Activated naive CD8-positive, alpha-beta T cell treated with anti-CD3 and anti-CD28 coated beads, Interleukin-2, amount 50 U/mL, for 24 hours (primary cell): ENCODE measurements around the gene FAM171A2.
"Not testable (repeated sequence)": the region's sequence is repeated elsewhere in the genome, so short reads cannot be mapped to it uniquely, and the experiment has no call there.

Experiments used
- ATAC-seq: fragments of 150-1000 bp; cut with Tn5 transposase; one replicate; pipeline ENCODE4 v1.10.0; 2021
- DNase-seq: peaks from one replicate; pipeline ENCODE4 v3.0.0; 2021
- H3K27ac Mint-ChIP-seq: one replicate; pipeline ENCODE4 v1.8.0; 2021; ENCODE audit warnings: mild to moderate bottlenecking, mixed read lengths
- H3K27me3 Mint-ChIP-seq: one replicate; pipeline ENCODE4 v1.8.0; 2021; ENCODE audit warnings: mixed read lengths
- H3K36me3 Mint-ChIP-seq: one replicate; pipeline ENCODE4 v1.8.0; 2021; ENCODE audit warnings: low read depth, mixed read lengths
- H3K4me1 Mint-ChIP-seq: one replicate; pipeline ENCODE4 v1.8.0; 2021; ENCODE audit warnings: mixed read lengths
- H3K4me3 Mint-ChIP-seq: one replicate; pipeline ENCODE4 v1.8.0; 2021; ENCODE audit warnings: mild to moderate bottlenecking, moderate library complexity, mixed read lengths
- H3K9me3 Mint-ChIP-seq: one replicate; pipeline ENCODE4 v1.8.0; 2021; ENCODE audit warnings: mixed read lengths

Gene FAM171A2

DNA sequence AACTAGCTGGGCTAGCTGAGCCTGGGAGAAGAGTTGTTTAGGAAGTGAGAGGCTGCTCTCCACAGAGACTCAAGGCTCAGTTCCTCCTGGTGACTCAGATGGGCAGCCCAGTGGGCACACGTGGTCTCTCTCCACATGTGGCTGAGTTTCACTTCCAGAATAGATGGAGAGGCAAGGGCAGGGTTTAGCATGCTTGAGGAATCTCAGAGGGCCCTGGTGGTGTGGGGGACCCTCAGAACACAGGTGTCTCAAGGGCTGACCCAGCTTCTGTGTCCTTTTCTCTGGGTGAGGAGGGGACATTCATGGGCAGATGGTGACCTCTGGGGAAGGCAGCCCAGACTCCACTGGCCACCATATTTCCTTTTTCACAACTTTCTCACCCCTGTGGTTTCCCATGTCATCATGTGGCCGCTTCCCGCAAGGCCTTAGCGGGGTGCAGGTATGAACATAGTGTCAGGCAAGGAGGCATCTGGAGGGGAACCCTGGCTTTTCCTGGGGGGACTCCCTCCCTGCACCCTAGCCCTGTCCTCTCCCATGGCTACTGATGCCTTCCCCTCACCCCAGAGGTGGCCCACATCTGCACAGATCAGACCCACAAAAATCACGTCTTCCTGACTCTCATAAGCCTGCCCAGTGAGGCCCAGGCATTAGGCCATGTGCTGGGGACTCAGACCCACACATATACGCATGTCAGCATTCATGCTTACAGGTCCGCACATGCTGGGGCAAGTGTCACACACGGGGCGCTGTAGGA, 15.2 kb downstream of the FAM171A2 start:
- peak; percentile 8 for ATAC-seq
- H3K9me3 Mint-ChIP-seq: no peaks in the 10 kb centered on the region
- no peak overlapping the region for H3K4me3 Mint-ChIP-seq
- H3K27ac Mint-ChIP-seq: peak overlapping the region; percentile 23
- H3K4me1 Mint-ChIP-seq: peaks cover 20% of the 10 kb centered on the region
- no peaks in the 10 kb centered on the region for H3K36me3 Mint-ChIP-seq
- peaks cover 6% of the 10 kb centered on the region for H3K27me3 Mint-ChIP-seq
- DNase-seq: peak; percentile 29

DNA sequence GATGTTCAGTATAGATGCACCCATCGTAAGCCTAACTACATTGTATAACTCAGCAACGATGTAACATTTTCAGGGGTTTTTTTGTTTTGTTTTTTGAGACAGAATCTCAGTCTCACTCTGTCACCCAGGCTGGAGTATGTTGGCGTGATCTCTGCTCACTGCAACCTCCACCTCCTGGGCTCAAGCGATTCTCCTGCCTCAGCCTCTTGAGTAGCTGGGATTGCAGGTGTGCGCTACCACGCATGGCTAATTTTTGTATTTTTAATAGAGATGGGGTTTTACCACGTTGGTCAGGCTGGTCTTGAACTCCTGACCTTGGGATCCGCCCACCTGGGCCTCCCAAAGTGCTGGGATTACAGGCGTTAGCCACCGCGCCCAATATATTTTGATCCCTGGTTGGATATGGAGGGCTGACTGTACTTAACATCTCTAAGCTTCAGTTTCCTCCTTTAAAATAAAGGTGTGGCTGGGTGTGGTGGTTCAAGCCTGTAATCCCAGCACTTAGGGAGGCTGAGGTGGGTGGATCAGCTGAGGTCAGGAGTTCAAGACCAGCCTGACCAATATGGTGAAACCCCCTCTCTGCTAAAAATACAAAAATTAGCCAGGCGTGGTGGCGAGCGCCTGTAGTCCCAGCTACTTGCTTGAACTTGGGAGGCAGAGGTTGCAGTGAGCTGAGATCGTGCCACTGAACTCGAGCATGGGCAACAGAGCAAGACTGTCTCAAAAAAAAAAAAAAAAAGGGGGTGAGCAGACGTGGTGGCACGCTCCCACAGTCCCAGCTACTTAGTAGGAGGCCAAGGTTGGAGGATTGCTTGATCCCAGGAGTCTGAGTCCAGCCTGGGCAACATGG, 16.2 kb downstream of the FAM171A2 start:
- ATAC-seq, H3K9me3 Mint-ChIP-seq, H3K36me3 Mint-ChIP-seq, DNase-seq, H3K27ac Mint-ChIP-seq, H3K4me3 Mint-ChIP-seq: not testable (repeated sequence)
- Mint-ChIP-seq H3K4me1 (peaks cover 20% of the 10 kb centered on the region), H3K27me3 (peaks cover 11% of the 10 kb centered on the region)

DNA sequence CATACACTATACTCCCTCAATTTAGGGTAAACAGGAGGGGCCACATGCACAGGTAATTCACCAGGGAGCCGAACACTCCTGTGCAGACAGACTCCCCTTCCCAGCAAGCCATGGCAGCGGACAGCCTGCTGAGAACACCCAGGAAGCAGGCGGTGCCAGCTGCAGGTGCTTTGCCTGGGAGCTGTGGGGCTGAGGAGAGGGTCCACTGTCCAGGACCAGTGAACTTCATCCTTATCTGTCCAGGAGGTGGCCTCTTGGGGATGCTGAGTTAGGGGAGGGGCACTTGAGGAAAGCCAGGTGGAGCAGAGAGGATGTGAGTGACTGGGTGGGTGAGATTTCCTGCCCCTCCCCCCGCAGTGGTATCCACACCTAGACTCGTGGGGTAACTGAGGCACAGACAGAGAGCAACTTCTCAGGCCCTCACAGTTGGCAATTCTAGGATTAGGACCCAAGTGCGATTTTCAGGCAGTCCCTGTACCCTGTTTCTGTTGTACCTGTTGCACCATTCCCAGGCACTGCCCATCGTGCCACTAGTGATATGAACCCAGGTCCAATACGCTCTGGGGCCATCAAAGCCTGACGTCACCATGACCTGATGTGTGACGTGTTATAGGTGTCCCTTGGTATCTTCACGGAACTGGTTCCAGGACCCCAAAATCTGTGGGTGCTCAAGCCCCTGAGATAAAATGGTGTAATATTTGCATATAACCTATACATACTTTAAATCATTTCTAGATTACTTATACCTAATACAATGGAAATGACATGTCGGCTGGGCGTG, 17.4 kb downstream of the FAM171A2 start:
- DNase-seq: no peak
- Mint-ChIP-seq H3K36me3 (no peaks in the 10 kb centered on the region), H3K4me1 (peaks cover 20% of the 10 kb centered on the region), H3K9me3 (no peaks in the 10 kb centered on the region), H3K4me3 (peak overlapping the region; percentile 88), H3K27ac (peak overlapping the region; percentile 94), H3K27me3 (peaks cover 11% of the 10 kb centered on the region)
- no peak for ATAC-seq

DNA sequence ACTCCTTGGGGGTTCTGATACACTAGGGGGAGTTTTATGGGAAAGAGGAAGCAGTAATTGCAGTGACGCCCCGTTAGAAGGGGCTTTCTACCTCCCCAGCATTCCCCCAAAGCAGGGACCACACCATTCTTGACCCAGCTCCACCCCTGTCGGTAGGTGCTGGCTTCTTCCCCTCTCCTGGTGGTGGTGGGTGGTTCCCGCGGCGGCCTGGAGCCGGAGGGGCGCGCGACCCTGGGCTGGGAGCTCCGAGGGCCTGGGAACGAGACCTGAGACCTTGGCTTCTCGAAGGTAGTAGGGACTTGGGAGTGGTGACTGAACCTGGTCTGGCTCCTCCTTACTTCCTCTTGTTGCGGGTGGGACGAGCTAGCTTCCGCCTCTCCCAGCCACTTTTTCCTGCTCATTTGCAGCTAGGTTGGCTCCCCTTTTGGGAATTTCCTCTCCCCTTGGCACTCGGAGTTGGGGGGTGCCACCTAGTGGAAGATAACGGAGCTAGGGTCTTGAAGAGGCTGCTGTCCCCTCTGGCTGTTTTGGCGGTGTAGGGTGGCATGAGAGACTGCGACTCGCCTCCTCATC, 18.1 kb downstream of the FAM171A2 start:
- Mint-ChIP-seq H3K27me3 (peaks cover 11% of the 10 kb centered on the region), H3K4me3 (peak overlapping the region; percentile 88), H3K4me1 (peaks cover 18% of the 10 kb centered on the region), H3K9me3 (no peaks in the 10 kb centered on the region), H3K27ac (peak overlapping the region; percentile 94), H3K36me3 (no peaks in the 10 kb centered on the region)
- ATAC-seq: peak; percentile 17
- DNase-seq: peak; percentile 64

DNA sequence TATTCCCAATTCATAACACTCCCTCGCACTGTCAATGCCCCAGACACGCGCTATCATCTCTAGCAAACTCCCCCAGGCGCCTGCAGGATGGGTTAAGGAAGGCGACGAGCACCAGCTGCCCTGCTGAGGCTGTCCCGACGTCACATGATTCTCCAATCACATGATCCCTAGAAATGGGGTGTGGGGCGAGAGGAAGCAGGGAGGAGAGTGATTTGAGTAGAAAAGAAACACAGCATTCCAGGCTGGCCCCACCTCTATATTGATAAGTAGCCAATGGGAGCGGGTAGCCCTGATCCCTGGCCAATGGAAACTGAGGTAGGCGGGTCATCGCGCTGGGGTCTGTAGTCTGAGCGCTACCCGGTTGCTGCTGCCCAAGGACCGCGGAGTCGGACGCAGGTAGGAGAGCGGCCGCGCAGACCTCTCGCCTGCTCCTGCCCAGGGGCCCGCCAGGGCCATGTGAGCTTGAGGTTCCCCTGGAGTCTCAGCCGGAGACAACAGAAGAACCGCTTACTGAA, 18.7 kb downstream of the FAM171A2 start, which contains the start of gene GRN:
Gene GRN (plus strand): TSS at position 364 of the 515 bp plus-strand sequence. CDS start 3,863 bp downstream, outside the sequence.
- DNase-seq: peak; percentile 83
- ATAC-seq: peak; percentile 97
- Mint-ChIP-seq H3K4me1 (peaks cover 18% of the 10 kb centered on the region), H3K36me3 (no peaks in the 10 kb centered on the region), H3K27me3 (peaks cover 11% of the 10 kb centered on the region), H3K9me3 (no peaks in the 10 kb centered on the region), H3K27ac (peak within 1 kb of the TSS; percentile 94), H3K4me3 (peak within 1 kb of the TSS; percentile 88)

DNA sequence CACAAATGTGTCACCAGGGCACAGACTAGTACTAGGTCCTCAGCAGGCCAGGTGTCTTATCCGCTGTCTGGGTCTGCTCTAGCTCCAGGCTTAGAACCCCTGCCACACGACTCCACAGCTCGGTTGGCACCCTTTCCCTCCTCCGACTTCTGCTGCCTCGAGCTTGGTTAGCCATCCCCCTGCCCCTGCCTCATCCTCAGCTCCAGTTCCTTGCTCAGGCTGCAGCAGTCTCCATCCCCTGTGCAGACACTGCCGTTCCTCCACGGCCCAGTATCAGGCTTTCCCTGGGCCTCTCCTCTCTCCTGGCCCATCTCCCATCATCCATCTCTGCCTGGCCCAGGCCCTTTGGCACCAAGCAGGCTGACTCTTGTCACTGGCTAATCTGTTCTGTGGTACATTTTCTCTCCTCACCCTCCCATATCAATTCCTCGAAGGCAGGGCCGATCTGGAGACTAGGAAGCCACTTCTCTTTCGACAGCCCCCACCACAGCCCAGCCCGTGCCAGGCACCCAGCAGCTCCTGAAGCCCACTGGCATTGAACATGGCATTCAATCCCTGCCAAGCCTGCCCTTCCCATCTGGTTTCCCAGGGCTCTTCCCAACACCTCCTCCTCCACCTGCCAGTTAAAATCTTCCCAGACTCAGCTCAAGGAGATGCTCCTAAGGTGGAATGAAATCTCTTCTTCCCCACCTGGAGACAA, 20.0 kb downstream of the FAM171A2 start:
- ATAC-seq (no peak), DNase-seq (no peak)
- no peak overlapping the region for H3K27ac Mint-ChIP-seq
- H3K27me3 Mint-ChIP-seq: peaks cover 11% of the 10 kb centered on the region
- H3K9me3 Mint-ChIP-seq: no peaks in the 10 kb centered on the region
- no peaks in the 10 kb centered on the region for H3K36me3 Mint-ChIP-seq
- H3K4me3 Mint-ChIP-seq: no peak overlapping the region
- H3K4me1 Mint-ChIP-seq: peaks cover 18% of the 10 kb centered on the region

DNA sequence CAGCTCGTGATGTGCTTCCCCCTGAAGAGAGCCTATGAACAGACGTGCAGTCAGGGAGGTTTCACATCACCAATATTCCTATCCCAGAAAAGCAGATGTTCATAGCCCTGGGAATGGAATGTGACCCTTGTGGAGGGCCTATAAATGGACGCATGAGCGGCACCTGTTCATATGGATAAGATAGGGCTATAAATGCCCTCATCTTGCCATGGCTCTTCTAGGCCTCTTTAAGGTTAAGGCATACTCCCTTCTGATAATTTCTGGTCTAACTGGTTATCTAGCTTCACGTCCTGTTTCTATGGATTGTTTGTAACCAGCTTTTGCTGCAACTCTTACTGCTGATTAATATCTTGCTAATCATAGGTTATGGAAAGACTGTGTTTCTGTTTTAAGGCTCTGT, 23.1 kb downstream of the FAM171A2 start:
- not testable (repeated sequence) for H3K27ac Mint-ChIP-seq, H3K36me3 Mint-ChIP-seq, DNase-seq, H3K4me3 Mint-ChIP-seq, ATAC-seq, H3K9me3 Mint-ChIP-seq
- peaks cover 12% of the 10 kb centered on the region for H3K4me1 Mint-ChIP-seq
- peaks cover 11% of the 10 kb centered on the region for H3K27me3 Mint-ChIP-seq

DNA sequence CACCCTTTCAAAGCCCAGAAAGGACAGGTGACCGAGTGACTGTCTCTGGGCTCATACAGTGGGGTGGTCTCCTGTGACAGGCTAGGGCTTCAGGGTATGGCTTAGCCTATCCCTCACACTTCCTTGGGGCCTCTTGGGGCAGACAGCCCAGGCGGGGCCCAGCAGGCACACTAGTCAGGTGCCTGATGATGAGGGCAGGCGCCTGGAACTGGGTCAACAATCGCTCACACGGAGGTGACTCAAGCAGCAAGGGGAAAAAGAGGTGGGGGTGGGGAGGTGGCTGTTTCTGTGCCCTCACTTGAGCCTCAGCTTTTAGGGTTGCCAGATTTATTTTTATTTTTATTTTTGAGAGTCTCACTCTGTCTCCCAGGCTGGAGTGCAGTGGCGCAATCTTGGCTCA, 25.0 kb downstream of the FAM171A2 start:
- Mint-ChIP-seq H3K4me3 (no peak overlapping the region), H3K9me3 (no peaks in the 10 kb centered on the region), H3K27me3 (peaks cover 8% of the 10 kb centered on the region), H3K36me3 (no peaks in the 10 kb centered on the region), H3K27ac (no peak overlapping the region), H3K4me1 (peaks cover 3% of the 10 kb centered on the region)
- ATAC-seq (peak; percentile 80), DNase-seq (no peak)

DNA sequence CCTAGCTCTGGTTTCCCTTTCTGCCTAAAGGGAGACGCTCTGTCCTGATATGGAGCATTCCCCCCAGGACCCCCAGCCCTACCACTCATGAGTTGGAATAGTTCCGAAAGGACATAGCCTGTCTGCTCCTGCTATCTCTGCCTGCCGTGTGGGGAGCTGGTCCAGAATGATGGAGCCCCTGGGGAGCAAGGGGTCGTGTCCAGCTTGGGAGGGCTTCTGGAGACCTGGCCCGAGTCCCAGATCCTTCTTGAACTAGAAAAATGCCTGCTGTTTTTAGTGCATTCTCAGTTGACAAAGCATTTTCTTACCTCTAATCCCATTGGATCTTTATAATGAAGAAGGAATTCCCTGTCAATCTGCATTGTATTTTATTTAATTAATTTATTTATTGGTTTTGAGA, 27.7 kb downstream of the FAM171A2 start:
- no peaks in the 10 kb centered on the region for H3K9me3 Mint-ChIP-seq
- no peak for DNase-seq
- H3K36me3 Mint-ChIP-seq: no peaks in the 10 kb centered on the region
- no peak overlapping the region for H3K4me3 Mint-ChIP-seq
- H3K27ac Mint-ChIP-seq: no peak overlapping the region
- ATAC-seq: no peak
- H3K27me3 Mint-ChIP-seq: no peaks in the 10 kb centered on the region
- peaks cover 11% of the 10 kb centered on the region for H3K4me1 Mint-ChIP-seq

DNA sequence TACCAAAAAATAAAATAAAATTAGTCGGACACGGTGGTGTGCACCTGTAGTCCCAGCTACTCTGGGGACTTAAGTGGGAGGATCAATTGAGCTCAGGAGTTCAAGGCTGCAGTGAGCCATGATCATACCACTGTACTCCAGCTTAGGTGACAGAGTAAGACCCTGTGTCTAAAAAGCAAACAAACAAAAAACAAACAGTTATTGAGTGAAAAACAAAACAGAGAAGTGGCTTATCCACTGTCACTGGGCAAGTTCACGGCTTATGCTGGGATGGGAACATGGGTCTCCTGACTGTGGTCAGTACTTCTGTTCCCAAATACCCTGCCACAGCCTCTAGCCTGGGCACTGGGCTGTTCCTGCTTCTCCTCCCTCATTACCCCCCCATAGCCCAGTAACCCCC, 28.1 kb downstream of the FAM171A2 start:
- Mint-ChIP-seq H3K9me3 (no peaks in the 10 kb centered on the region), H3K4me1 (peaks cover 11% of the 10 kb centered on the region), H3K36me3 (no peaks in the 10 kb centered on the region), H3K4me3 (no peak overlapping the region), H3K27me3 (no peaks in the 10 kb centered on the region), H3K27ac (no peak overlapping the region)
- DNase-seq: no peak
- ATAC-seq: no peak

DNA sequence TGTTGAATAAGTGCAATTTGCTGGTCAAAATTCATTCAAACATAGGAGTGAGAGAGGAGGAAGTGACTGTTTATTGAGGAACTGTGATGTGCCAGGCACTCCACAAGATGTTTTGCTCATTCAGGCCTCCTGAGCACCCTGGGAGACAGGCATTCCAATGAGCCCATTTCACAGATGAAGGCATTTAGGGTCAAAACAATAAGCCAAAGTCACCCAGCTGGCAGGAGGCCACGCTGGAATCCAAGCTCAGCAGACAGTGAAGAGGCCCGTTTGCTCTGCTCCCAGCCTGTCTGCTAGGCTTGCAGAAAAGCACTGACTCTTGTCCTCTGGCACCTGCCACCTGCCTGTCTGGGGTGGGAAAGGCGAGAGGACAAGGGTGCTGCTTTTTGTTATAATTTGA, 28.9 kb downstream of the FAM171A2 start:
- no peaks in the 10 kb centered on the region for H3K27me3 Mint-ChIP-seq
- no peaks in the 10 kb centered on the region for H3K9me3 Mint-ChIP-seq
- H3K27ac Mint-ChIP-seq: no peak overlapping the region
- no peak overlapping the region for H3K4me3 Mint-ChIP-seq
- ATAC-seq (no peak), DNase-seq (no peak)
- no peaks in the 10 kb centered on the region for H3K36me3 Mint-ChIP-seq
- H3K4me1 Mint-ChIP-seq: peaks cover 11% of the 10 kb centered on the region

DNA sequence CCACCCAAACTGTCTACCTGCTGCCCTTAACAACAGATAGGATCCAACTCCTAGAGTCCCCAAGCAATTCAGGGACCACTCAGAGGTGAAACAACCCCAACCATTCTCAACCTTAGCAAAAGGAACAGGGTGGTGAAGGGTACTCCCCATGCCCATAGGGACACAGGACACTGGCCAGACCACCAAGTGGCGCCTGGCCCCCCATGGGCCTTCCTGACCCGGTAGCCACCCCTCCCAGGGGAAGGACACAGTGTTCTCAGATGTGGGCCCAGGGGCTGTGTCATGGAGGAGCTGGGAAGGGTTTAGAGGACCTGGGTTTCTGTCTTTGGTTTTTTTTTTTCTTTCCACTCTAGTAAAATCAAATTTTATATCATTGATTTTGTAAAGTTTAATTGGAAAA, 29.3 kb downstream of the FAM171A2 start:
- DNase-seq (no peak), ATAC-seq (no peak)
- Mint-ChIP-seq H3K9me3 (no peaks in the 10 kb centered on the region), H3K36me3 (no peaks in the 10 kb centered on the region), H3K4me3 (no peak overlapping the region), H3K27me3 (no peaks in the 10 kb centered on the region), H3K4me1 (peaks cover 11% of the 10 kb centered on the region), H3K27ac (no peak overlapping the region)

DNA sequence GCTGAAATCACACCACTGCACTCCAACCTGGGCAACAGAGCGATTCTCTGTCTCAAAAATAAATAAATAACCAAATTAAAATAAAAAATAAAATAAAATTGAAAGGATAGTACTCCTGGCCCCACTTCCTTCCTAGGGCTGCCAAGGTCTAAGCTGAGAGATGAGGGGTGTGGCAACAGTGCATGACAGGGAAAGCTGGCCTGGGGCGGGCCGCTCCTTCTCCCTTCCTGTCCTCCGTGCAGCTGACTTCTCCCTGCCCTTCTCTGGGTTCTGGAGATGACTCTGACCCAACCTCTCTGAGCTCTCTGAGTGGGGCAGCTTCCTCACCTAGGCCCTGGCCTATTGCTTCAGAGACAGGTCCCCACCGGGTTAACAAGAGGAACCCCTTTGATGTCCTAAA, 30.3 kb downstream of the FAM171A2 start:
- no peaks in the 10 kb centered on the region for H3K27me3 Mint-ChIP-seq
- ATAC-seq (no peak), DNase-seq (no peak)
- no peak overlapping the region for H3K27ac Mint-ChIP-seq
- no peak overlapping the region for H3K4me3 Mint-ChIP-seq
- peaks cover 8% of the 10 kb centered on the region for H3K4me1 Mint-ChIP-seq
- H3K36me3 Mint-ChIP-seq: no peaks in the 10 kb centered on the region
- no peaks in the 10 kb centered on the region for H3K9me3 Mint-ChIP-seq
